HG02798 (cell line): ENCODE measurements around the gene MAPKAPK3.

ENCODE experiments used
- ATAC-seq: cut with Tn5 transposase; IDR thresholded peaks from one replicate; pipeline ENCODE4 v1.9.1; 2021; ENCODE audit warnings: mild to moderate bottlenecking; ENCODE audit not compliant: unreplicated experiment, poor library complexity

The MAPKAPK3 gene

GRCh38 chr3:50617096-50617791 lies at the start of gene MAPKAPK3:
TSS of gene MAPKAPK3 (plus strand) at chr3:50617151. CDS start at chr3:50617566, 415 bp downstream.
- ATAC-seq: peak; percentile 13

- peak; percentile 82 for ATAC-seq
Observed at GRCh38 chr3:50567386-50568167, 49.4 kb upstream of the MAPKAPK3 start, which contains the start of gene C3orf18. TSS of gene C3orf18 (minus strand) at chr3:50567747. CDS start at chr3:50565699, 2,048 bp downstream.

GRCh38 chr3:50568947-50569749 lies 47.8 kb upstream of the MAPKAPK3 start, which contains the start of gene HEMK1:
TSS of gene HEMK1 (plus strand) at chr3:50569522. CDS start at chr3:50571105, 1,583 bp downstream.
- ATAC-seq: peak; percentile 69

- no peak for ATAC-seq
Observed at GRCh38 chr3:50570508-50571279, 46.3 kb upstream of the MAPKAPK3 start.

GRCh38 chr3:50571486-50571885 lies 45.5 kb upstream of the MAPKAPK3 start:
- no peak for ATAC-seq

GRCh38 chr3:50572158-50572557 lies 44.8 kb upstream of the MAPKAPK3 start:
- no peak for ATAC-seq

GRCh38 chr3:50572801-50573371 lies 44.1 kb upstream of the MAPKAPK3 start:
- ATAC-seq: no peak

GRCh38 chr3:50573566-50574443 lies 43.1 kb upstream of the MAPKAPK3 start:
- no peak for ATAC-seq

- no peak for ATAC-seq
Observed at GRCh38 chr3:50574444-50574831, 42.5 kb upstream of the MAPKAPK3 start.

GRCh38 chr3:50575372-50575771 lies 41.6 kb upstream of the MAPKAPK3 start:
- ATAC-seq: no peak

- ATAC-seq: no peak
Observed at GRCh38 chr3:50577348-50577747, 39.6 kb upstream of the MAPKAPK3 start.

- ATAC-seq: no peak
Observed at GRCh38 chr3:50580683-50581458, 36.1 kb upstream of the MAPKAPK3 start.

- ATAC-seq: no peak
Observed at GRCh38 chr3:50581459-50581842, 35.5 kb upstream of the MAPKAPK3 start.

GRCh38 chr3:50582083-50582482 lies 34.9 kb upstream of the MAPKAPK3 start:
- ATAC-seq: no peak

GRCh38 chr3:50583897-50584296 lies 33.1 kb upstream of the MAPKAPK3 start:
- no peak for ATAC-seq

- no peak for ATAC-seq
Observed at GRCh38 chr3:50584391-50584790, 32.6 kb upstream of the MAPKAPK3 start.

GRCh38 chr3:50585919-50586762 lies 30.8 kb upstream of the MAPKAPK3 start:
- ATAC-seq: no peak
